HG03175 (cell line): ENCODE data around the gene CLCN6.

Experiments used
- ATAC-seq: cut with Tn5 transposase; IDR thresholded peaks from one replicate; pipeline ENCODE4 v1.9.1; 2021; ENCODE audit warnings: mild to moderate bottlenecking, moderate library complexity; ENCODE audit not compliant: unreplicated experiment

CLCN6 gene

DNA sequence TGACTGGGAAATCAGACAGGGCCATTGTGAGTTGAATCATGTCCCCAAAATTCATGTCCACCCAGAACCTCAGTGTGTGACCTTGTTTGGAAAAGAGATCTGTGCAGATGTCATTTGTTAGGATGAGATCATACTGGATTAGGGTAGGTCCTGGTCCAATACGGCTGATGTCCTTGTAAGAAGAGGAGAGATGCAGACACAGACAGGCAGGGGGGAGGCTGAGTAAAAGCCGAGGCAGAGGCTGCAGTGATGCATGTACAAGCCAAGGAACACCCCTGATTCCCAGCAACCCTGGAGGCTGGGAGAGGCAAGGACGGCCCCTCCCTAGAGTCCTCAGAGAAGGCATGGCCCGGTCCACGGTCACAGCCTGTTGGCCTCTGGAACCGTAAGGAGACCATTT lies 68.6 kb downstream of the CLCN6 start:
- ATAC-seq: no peak

DNA sequence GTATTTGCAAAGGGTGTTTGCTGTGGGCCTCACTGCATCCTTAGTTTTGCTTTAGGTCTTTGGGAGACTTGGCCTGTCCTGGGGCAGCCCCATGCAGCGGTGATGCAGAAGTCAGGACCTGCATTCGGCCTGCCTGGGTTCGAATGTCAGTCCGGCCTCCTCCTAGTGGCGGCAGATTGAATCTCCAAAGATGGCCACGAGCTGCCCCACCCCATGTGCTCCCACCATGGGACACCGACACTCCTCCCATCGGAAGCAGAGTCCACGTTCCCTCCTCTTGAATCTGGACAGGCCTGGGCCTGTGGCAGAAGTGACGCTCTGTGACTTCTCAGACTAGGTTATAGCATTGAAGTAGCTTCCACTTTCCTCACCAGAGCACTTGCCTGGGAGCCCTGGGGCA lies 69.1 kb downstream of the CLCN6 start:
- ATAC-seq: no peak

DNA sequence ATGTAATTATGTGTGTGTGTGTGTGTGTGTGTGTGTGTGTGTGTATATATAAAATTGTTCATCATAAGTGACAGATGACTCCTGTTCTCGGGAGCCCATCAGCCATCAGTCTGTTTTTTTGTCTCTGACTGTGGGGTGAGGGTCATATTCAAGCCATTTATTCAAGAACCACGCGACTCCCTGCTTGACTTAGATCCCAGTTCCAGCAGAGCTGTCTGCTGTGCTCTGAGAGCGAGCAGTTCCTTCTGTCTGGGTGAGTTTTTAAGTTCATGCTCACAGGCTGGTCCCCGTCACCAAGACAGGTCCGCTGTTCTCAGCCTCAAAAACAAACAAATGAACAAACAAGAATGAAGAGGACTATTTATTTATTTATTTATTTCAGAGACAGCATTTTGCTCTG lies 71.1 kb downstream of the CLCN6 start:
- no peak for ATAC-seq

DNA sequence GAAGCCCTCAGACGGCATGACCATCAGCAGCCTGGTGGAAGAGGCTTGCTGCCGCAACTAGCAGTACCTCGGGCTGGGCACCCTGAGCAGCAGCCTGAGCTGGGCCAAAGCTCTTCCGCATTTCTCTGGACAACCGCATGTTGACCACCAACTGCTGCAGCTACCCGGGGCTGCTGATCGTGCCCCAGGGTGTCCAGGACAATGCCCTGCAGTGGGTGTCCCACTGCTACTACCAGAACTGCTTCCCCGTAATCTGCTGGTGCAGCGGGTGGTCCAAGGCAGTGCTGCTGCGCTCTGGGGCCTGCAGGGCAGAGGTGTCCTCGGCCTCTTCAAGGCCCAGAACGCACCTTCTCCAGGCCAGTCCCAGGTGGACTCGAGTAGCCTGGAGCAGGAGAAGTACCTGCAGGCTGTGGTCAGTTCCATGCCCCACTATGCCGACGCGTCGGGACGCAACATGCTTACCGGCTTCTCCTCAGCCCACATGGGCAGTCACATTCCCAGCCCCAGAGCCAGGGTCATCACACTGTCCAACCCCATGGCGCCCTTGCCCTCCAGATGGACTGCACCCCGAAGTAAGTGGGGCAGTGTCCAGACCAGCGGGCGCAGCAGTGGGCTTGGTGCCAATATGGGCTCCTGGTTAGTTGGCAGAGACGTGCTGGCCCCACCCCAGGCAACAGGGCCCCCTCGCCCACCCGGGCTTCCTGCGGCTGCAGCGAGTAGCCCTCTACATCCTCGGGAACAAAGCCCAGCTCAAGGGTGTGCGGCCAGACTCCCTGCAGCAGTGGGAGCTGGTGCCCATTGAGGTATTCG lies 72.3 kb downstream of the CLCN6 start:
- no peak for ATAC-seq

DNA sequence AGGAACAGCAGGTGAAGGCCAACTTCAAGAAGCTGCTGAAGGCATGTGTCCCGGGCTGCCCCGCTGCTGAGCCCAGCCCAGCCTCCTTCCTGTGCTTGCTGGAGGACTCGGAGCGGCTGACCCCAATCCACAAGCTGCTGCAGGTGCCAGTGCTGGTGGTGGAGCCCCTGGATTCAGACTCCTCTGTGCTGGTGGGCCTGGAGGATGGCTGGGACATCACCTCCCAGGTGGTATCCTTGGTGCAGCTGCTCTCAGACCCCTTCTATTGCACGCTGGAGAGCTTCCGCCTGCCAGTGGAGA lies 72.8 kb downstream of the CLCN6 start:
- no peak for ATAC-seq

DNA sequence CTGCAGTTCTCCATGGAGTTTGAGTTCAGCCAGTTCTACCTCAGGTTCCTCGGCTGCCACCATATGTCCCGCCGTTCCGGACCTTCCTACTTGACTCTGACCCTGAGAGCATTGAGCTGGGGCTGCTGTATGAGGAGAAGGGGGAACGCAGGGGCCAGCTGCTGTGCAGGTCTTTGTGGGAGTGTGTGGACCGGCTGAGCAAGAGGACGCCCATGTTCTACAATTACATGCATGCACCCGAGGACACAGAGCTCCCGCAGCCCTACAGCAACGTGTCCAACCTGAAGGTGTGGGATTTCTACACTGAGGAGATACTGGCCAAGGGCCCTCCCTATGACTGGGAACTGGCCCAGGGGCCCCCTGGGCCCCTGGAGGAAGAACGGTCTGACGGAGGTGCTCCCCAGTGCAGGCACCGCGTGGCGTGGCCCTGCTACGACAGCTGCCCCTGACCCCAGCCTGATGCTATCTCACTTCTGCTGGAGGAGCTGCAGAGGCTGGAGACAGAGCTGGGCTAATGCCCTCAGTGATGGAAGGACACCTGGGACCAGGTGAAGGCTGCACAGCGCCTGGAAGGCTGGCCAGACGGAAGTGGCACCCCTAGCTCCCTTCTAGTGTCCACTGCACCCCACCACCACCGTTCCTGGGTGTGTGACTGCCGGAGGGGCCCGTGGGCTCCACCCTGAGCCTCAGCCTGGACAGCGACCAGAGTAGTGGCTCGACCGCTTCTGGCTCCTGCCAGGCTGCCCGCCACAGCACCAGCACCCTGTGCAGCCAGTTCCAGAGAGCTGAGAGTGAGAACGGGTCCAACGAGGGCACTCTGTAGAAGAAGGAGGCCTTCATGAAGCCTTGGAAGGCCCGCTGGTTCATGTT lies 73.6 kb downstream of the CLCN6 start:
- ATAC-seq: no peak

DNA sequence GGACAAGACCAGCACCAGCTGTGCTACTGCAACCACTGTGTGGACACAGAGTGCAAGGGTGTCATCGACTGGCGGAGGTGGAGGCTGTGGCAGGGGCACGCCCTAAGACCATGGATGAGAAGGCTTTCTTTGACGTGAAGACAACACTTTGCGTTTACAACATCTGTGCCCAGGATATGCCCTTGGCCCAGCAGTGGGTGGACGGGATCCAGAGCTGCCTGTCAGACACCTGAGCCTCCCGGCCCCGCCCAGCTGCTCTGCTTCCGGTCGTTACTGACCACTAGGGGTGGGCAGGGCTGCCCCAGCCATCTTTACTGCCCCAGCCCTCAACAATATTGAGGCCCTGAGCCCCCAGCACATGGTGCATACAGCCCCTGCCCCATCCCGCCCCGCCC lies 74.2 kb downstream of the CLCN6 start:
- no peak for ATAC-seq

DNA sequence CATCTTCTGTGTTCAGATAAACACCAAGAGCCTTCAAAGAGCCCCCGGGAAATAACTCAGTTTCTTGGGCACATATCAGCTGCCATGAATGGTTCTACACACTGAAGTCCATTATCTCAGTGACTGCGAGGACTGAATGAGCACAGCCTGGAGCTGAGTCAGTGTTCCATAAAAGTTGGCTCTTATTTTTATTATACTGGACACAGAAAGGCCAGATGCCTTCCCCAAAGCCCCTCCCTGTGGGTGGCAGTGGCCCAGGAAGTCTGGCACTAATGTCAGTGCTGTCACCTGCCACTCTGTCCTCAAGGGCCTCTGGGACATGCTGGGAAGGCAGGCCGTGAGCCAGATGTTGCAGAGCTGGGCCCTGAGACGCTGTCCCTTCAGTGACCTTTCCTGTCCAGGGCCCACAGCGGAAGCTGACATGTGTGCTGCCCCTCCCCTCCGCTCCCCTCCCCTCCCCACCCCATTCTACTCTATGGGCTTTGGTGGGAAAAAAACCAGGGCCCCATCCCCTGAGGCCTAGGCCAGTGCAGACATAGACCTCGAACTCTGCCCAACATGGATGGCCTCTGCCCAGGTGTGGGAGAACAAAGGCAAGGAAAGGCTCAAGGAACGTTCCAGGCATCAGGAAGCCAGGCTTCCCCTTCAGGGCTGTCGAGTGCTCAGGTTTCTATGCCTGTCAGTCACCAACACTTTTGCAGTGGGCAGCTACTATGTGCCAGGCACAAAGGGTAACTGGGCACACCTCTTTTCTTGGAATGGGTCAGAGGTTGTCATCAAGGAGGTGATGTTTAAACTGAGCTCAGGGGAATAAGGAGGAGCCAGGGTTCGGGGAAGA lies 75.1 kb downstream of the CLCN6 start:
- no peak for ATAC-seq

DNA sequence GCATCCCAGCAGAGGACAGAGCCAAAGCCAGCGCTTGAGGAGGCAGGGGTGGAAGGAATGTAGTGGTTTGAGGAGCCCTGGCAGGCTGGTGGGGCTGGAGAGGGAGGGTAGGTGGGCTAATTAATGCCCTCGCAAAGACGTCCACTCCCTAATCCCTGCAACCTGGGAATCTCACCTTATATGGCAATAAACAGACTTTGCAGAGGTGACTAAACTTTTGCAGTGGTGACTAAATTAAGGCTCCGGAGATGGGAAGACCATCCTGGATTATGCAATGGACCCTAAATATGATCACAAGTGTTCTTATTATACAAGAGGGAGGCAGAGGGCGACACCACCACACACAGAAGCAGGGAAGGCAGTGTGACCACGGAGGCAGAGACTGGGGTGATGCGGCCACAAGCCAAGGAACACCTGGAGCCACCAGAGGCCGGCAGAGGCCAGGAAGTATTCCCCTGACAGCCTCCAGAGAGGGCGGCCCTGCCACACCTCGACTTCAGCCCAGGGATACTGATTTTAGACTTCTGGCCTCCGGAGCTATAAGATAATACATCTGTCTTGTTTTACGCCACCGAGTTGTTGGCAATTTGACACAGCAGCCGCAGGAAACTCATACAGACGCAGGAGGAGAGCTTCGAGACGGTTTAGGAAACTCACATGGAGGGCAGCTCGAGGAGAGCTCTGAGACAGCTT lies 75.9 kb downstream of the CLCN6 start:
- ATAC-seq: no peak

DNA sequence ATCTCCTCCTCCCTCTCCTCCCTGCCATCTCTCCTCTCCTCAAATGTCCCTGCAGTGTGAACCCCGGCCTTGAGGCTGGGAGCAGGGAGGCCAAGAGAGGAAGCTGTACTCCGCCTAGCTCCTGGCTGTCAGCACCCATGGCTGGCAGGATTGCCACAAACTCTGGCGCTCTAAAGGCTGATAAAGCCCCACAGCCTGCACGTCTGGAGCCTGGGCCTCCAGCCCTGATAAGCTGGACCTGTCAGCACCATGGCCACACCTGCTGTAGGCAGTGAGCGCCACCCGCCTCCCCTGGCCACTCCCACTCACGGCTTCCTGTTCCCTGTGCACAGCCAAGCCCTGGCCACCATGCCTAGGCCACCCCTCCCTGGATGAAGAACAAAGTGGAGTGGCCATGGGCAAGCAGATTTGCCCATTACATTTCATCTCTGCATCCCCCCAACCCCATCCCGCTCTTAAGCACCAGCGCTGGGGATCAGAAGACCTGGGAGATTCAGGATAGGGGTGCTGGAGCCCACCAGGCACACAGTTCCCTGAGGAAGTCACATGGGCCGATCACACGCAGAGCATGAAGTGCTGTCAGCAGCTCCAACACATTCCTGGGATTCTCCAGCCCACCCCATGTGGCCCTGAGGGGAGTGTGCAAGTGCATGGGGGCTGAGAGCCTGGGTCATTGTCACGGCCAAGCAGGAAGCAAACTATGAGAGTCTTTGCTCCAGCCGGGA lies 77.0 kb downstream of the CLCN6 start:
- no peak for ATAC-seq

DNA sequence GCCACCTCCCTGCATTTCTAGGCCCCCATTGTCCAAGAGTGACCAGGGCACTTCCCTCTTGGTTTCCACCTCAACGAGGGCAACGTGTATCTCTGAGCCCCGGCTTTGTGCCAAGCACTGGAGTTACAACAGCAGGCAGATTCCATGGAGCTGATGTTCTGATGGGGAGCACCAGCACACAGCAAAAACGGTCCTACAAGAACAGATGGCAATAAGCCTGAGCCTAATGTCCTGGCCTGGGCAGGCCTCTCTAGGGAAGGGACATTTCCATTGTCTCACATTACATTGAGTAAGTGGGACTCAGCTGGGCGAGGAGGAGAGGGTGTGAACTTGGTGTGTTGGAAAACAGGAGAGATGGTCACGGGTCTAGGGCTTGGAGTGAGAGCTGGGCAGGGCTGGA lies 79.9 kb downstream of the CLCN6 start:
- ATAC-seq: no peak

DNA sequence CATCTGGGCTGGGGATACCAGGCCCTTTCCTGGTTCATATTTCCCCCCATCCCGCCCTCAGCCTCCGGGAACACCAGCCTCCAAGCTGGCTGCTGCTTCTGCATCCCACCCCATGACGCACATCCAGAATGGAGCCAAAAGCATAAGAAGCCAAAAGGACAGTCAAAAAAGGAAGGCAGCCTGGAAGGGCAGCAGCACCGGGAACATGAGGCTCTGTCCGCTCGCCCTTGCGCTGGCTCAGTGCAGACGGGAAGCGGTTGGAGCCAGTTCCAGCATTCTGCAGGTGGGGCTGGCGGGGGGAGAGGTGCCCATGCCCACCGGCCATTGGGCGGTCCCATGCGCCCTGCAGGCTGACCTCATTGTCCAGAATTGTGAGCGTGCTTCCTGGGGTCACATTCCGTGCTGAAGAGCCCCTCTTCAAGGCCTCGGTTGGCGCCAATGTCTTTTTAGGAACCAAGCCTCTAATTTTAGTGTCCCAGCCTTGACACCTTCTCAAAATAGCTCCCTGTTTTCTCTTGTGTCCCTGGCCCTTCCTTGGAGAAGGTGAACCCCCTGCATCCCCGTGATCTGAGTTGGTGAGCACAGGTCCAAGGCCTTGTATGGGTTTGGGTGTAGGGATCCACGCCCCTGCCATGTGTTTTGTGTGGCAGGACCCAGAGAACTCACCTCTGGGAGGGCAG lies 81.1 kb downstream of the CLCN6 start:
- ATAC-seq: no peak

DNA sequence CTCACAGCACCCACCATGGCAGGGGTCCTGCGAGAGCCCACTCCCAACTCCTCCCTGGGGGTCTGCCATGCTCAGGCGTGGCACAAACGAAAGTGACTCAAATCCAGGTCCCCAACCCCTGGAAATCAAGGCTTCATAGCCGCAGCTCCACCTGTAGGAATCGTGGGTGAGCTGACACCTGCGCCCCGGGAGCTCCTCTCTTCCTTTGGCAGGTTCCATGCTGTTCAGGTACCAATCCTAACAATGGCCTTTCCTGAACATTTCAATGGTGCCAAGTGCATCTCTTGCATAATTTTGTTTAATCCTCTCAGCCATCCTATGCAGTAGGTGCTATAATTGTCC lies 81.6 kb downstream of the CLCN6 start:
- ATAC-seq: no peak

DNA sequence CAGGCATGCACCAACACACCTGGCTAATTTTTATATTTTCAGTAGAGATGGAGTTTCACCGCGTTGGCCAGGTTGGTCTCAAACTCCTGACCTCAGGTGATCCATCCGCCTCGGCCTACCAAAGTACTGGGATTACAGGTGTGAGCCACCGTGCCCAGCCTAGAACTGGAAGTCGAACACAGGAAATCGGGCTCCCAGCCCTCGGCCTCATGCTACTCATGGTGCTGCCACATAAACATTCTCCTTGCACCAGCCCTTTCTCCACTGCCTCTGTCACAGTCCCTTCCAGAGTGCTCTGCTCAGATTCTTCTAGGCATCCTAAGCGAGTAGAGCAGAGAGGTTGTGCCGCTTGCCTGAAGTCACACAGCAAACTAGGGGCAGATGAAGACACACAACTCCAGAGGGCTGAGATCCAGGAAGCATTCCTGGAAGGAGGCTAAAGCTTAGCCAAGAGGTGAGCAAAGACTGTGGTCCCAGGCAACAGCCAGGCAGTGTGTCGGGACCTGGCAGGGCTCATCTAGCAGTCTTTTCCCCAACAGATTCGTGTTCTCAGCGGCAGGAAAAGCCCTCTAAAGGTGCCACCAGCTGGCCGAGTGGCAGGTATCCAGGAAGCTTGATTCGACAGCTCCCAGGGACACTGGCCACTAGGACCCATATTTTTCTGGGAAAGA lies 82.3 kb downstream of the CLCN6 start:
- no peak for ATAC-seq

DNA sequence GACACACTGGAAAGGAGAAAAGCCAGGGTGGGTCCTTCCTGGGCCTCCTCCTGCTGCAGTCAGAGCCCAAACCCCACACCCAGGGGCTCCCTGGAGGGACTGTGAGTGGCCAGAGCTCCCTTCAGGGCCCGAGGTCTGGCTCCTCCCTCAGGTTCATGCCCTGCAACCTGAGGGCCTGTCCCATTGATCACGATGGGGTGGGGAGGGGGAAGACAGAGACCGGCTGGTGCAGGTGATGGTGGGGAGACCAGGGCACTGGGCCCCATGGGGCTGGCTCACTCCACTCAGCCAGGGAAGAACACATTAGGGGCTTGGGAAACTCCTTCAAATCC lies 82.9 kb downstream of the CLCN6 start:
- no peak for ATAC-seq

DNA sequence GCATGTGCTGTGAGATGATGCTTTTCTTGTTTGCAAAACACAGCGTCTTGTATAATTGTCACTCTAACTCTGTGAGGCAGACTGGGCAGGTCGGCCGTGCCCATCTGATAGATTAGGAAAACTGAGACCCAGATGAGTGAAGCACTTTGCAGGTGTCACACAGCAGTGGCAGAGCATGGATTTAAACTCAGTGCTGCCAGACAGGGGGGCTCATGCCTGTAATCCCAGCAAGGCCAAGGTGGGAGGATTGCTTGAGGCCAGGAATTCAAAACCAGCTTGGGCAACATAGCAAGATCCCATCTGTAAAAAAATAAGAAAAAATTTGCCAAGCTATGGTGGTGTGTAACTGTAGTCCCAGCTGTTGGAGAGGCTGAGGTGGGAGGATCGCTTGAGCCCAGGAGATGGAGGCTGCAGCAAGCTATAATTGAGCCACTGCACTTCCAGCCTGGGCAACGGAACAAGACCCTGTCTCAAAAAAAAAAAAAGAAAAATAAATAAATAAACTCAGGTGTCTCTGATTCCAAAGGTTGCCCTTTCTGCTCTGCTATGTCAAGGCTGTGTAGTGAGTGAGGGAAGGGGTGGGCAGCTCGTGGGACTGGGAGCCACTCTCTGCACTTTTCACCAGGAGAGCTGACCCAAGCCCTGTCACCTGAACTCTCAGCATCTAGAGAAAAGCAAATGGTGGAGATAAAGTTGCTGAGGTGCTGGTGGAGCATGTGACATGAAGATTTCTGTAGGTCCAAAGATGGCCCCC lies 85.6 kb downstream of the CLCN6 start:
- ATAC-seq: no peak
